GM18868 (cell line): ENCODE results near the gene UBALD2.
"Not testable (repeated sequence)": the region's sequence is repeated elsewhere in the genome, so short reads cannot be mapped to it uniquely, and the experiment has no call there.

Experiments
- ATAC-seq: cut with Tn5 transposase; IDR thresholded peaks from one replicate; pipeline ENCODE4 v1.9.1; 2021; ENCODE audit warnings: mild to moderate bottlenecking, moderate library complexity; ENCODE audit not compliant: unreplicated experiment

UBALD2 gene

GRCh38 chr17:76277300-76278267 lies 12.4 kb downstream of the UBALD2 start:
- no peak for ATAC-seq

DNA sequence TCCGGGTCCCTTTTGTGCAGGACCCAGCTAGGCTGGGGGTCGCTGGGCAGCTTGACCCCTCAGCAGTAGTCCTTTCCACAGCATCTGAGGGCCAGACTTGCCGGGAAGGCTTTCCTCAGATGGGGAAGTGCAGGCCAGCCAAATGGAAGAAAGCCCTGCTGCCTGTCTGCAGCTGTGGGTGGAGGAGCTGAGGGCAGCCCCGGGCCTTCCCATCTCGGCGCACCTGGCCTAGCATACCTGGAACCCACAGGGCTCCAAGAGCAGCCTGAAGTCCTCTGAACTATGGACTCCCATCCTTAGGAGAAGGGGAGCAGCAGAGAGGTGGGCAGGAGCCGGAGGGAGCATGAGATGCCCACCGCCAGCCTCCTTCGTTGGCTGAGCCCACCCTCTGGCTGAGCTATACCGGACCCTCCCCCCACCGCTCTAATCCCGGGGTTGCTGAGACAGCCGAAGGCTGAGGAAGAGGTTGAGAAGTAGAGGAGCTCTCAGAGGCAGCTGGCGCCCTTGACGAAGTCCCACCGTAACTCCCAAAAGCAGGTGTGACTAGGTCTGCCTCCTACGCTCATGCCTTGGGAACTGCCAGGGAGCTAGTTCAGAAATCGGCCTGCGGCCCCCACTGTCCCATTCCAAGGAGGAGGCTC lies 13.2 kb downstream of the UBALD2 start:
- no peak for ATAC-seq

- no peak for ATAC-seq
Observed at GRCh38 chr17:76278952-76279741, 14.0 kb downstream of the UBALD2 start.

DNA sequence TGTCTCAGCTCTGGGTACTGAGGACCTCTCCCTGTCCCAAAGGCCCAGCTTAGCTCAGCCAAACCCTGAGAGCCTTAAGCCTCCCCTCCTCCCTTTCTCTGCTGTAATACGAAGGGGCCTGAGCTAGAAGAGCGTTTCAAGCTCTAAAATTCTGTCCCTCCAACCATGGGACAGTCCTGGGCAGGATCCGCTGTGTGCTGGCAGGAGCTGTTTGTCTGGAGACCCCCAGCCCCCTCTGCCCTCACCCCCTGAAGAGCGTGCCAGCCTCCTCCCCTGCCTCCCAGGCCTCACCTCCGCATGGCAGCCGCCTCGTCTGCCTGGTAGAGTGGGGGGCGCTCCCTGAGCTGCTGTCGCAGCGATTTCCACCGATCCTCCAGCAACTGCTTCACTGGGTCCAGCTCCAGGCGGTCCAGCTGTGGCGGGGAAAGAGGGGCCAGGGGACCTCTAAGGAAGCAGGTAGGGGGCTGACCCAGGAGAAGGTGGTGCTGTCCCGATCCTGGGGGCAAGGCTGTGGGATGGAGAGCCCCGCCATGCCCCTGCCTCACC lies 14.7 kb downstream of the UBALD2 start:
- ATAC-seq = no peak

GRCh38 chr17:76280650-76281049 lies 15.5 kb downstream of the UBALD2 start:
- no peak for ATAC-seq

GRCh38 chr17:76281573-76282371 lies 16.6 kb downstream of the UBALD2 start:
- ATAC-seq = no peak

DNA sequence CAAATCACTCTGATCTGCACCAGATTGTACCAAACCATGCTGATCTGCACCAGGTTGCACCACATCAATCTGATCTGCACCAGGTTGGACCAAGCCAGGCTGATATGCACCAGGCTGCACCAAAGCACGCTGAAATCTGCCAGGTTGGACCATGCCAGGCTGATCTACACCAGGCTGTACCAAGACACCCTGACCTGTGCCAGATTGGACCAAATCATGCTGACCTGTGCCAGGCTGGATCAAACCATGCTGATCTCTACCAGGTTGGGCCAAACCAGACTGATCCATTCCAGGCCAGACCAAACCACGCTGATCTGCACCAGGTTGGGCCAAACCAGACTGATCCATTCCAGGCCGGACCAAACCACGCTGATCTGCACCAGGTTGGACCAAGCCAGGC lies 27.4 kb downstream of the UBALD2 start:
- no peak for ATAC-seq

- ATAC-seq = no peak
Observed at GRCh38 chr17:76293106-76293505, 28.0 kb downstream of the UBALD2 start.

DNA sequence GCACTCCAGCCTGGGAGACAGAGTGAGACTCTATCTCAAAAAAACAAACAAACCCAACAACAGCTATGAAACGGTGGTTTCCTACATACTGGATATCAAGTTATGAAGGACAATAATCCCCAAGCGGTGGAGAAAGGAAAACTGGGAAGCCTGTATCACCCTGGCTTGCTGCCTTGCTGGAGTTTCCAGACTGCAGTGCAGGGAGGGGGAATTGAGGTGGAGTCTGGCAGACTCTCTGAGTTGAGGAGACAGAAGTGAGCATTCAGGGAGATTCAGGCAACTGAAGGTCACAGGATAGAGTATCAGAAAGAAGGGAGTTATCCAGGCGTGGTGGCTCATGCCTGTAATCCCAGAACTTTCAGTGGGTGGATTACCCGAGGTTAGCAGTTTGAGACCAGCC lies 31.0 kb downstream of the UBALD2 start:
- no peak for ATAC-seq

- ATAC-seq = no peak
Observed at GRCh38 chr17:76296889-76297288, 31.7 kb downstream of the UBALD2 start.

- no peak for ATAC-seq
Observed at GRCh38 chr17:76297436-76297835, 32.3 kb downstream of the UBALD2 start.

DNA sequence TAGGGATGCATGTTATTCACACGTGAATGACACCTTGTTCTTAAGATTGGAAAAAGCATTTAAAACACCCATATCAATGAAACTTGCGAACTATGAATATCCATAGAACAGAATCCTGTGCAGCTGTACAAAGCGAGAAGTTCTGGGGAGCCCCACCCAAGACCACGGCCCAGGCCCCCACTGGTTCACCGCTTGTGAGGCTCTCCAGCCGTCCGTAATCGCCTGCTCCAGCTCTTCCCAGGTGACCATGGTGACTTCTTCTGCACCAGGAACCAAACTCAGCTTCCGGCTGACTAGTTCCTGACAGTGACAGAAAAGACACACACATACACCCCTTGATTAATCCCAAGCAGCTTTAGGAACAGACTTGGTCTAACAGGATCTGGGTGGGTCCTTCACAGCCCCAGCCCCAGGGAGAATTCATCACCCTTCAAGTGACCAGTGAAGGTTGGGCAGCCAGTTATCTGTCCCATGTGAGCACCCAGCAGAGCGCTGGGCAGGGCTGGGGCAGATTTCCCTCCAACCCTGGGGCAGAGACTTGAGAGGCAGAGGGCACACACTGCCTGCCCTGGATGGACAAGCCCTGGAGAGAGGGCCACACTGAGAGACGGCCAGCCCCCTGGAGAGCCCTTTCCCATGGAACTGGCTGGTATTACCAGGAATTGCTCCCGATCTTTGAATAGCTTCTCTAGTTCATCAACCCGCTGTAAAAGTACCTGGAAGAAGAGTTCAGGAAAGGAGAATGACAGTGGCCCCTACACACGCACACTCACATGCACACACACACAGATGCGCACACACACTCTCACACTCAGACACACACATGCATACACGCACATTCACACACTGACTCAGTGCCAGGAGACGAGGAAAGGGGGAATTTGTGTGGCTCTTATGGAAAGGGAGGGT lies 39.3 kb downstream of the UBALD2 start:
- ATAC-seq = no peak

GRCh38 chr17:76305135-76305454 lies 39.9 kb downstream of the UBALD2 start:
- not testable (repeated sequence) for ATAC-seq

- no peak for ATAC-seq
Observed at GRCh38 chr17:76307299-76307965, 42.3 kb downstream of the UBALD2 start.

DNA sequence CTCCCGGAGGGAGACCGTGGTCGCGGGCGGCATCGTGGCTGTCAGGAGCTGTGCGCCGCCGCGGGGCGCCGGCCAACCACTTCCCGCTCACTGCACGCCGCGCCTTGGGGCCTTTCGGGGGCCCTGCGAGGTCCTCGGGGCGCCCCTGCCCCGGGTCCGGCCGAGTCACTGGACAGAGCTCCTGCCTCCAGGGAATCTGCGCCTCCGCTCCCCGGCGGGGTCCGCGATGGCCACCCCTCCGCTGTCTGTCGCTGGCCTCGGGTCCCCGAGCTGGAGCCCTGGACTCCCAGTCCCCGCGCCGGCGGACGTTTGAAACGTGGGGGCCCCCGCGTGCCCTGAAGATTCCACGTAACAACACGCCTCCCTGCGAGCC lies 42.8 kb downstream of the UBALD2 start, which contains the start of gene QRICH2:
QRICH2 (minus strand) TSS at position 311 of the 373 bp plus-strand sequence; CDS start at position 33, 278 bp downstream.
- ATAC-seq = no peak

DNA sequence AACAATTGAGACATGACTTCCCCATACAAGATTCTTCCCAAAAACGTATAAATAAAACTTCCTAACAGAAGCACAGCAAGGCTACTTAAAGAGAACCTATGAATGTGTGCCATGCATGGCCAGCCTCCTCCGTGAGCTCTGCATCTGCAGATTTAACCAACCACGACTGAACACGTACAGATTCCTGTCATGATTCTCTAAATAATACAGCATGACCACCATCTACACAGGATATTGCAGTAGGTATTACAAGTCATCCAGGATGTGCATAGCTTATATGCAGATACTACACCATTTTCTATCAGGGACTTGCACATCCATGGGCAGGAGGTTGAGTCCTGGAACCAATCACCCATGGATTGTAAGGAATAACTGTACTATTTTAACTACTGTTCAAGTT lies 44.3 kb downstream of the UBALD2 start:
- no peak for ATAC-seq

GRCh38 chr17:76312735-76313134 lies 47.6 kb downstream of the UBALD2 start:
- no peak for ATAC-seq

- ATAC-seq = no peak
Observed at GRCh38 chr17:76314392-76315227, 49.5 kb downstream of the UBALD2 start.
